ENCODE results near the gene KIF2B. TPM values are rescaled to one million over a fixed set of nuclear protein-coding genes. Genes with fewer than 3 reads are reported as not detected.
"Not testable (repeated sequence)": the region's sequence is repeated elsewhere in the genome, so short reads cannot be mapped to it uniquely, and the experiment has no call there.

The KIF2B gene
- total RNA-seq, 2 donors from 2014 or later: not detected

DNA sequence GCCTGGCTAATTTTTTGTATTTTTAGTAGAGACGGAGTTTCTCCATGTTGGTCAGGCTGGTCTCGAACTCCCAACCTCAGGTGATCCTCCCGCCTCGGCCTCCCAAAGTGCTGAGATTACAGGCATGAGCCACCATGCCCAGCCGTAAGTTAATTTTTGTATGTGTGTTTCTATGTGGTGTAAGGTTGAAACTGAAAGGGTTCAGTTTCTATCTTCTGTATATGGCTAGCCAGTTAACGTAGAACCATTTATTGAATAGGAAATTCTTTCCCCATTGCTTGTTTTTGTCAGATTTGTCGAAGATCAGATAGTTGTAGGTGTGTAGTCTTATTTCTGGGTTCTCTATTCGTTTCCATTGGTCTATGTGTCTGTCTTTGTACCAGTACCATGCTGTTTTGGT lies 12.0 kb downstream of the KIF2B start:
- not testable (repeated sequence) for ATAC-seq (replicated peaks); H3K4me1 Mint-ChIP-seq; H3K4me3 Mint-ChIP-seq; H3K36me3 Mint-ChIP-seq (ENCODE audit: low read depth); H3K27me3 Mint-ChIP-seq; H3K27ac Mint-ChIP-seq
- peaks cover 11% of the 10 kb centered on the region for H3K9me3 Mint-ChIP-seq

DNA sequence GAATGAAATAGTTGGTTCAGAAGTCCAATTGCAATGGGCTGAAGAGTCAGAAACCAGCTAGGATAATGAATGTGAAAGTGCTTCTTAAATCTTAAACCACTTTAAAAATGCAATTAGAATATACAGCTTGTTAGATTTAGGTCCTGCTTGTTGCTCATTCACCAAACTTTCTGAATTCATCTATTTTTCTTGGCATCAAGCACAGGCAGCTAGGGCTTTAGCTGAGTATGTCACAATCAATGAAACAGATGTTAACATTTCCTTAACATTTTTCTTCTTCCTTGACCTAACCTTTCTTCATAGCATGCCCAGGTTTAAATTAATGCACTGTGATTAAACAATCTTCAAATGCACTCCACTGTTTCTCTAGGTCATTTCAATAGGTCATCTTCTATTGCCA lies 14.4 kb downstream of the KIF2B start:
- Mint-ChIP-seq H3K27me3 (no peaks in the 10 kb centered on the region), H3K4me3 (no peak overlapping the region), H3K36me3 (ENCODE audit: low read depth) (no peaks in the 10 kb centered on the region), H3K9me3 (peaks cover 11% of the 10 kb centered on the region), H3K27ac (no peak overlapping the region), H3K4me1 (no peaks in the 10 kb centered on the region)
- ATAC-seq (replicated peaks): no peak

DNA sequence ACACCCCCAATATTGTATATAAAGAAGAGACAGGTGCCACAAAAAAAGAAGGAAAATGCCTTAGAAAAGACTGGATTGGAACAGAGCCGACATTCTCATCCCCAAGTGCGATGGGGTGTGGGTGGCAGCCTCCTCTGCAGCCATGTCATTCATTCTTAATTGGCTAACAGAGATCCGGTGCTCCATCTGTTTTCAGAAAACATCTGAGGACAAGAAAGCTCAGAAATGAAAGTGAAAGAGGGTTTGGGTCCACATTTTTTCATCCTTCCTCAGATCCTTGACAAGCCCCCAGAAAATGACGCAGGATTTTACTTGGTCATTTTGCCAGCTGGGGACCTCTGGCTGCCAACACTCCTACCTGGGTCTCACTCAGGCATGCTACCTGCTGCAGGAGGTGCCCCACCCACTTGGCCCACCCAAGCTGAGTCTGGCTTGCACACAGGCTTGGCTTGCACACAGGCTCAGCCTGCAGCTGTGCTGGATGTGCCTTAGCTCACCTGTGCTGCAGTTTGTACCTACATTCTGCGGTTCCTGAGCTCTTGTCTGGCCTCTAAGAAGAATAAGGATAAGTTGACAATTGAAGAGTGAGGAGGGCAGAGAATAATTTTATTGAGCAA lies 21.9 kb downstream of the KIF2B start:
- Mint-ChIP-seq H3K27ac (no peak overlapping the region), H3K9me3 (peaks cover 6% of the 10 kb centered on the region), H3K4me3 (no peak overlapping the region), H3K36me3 (ENCODE audit: low read depth) (no peaks in the 10 kb centered on the region), H3K27me3 (no peaks in the 10 kb centered on the region), H3K4me1 (no peaks in the 10 kb centered on the region)
- no peak for ATAC-seq (replicated peaks)

DNA sequence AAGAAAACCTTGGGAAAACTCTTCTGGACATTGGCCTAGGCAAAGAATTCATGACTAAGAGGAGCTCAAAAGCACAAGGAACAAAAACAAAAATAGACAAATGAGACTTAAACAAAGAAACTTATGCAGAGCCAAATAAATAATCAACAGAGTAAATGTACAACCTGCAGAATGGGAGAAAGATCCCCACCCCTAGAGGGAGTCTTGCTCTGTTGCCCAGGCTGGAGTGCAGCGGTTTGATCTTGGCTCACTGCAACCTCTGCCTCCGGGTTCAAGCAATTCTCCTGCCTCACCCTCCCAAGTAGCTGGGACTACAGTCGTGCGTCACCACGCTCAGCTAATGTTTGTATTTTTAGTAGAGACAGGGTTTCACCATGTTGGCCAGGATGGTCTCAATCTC lies 48.4 kb downstream of the KIF2B start:
- H3K4me1 Mint-ChIP-seq; H3K27me3 Mint-ChIP-seq; H3K27ac Mint-ChIP-seq; ATAC-seq (replicated peaks); H3K36me3 Mint-ChIP-seq (ENCODE audit: low read depth); H3K9me3 Mint-ChIP-seq; H3K4me3 Mint-ChIP-seq: not testable (repeated sequence)

All from activated T-helper 17 cell treated with anti-CD3 and anti-CD28 coated beads, Interleukin-2, amount 50 U/mL, for 72 hours (primary cell).